AG10803 (cell line): ENCODE measurements around the gene BEX4.

ENCODE experiments used
- DNase-seq: peaks from one replicate; pipeline ENCODE4 v3.0.0; 2010; ENCODE audit warnings: low read depth
- H3K4me3 ChIP-seq: 2 replicates; pipeline ENCODE4 v1.5.1; 2011; ENCODE audit warnings: mild to moderate bottlenecking, low read length, control low read depth
- TF ChIP-seq, protein P1 (sequence below): conservative IDR thresholded peaks from 2 replicates; pipeline ENCODE4 v1.5.1; 2011; ENCODE audit warnings: mild to moderate bottlenecking, low read length, control low read depth, inconsistent platforms

BEX4 gene

DNA sequence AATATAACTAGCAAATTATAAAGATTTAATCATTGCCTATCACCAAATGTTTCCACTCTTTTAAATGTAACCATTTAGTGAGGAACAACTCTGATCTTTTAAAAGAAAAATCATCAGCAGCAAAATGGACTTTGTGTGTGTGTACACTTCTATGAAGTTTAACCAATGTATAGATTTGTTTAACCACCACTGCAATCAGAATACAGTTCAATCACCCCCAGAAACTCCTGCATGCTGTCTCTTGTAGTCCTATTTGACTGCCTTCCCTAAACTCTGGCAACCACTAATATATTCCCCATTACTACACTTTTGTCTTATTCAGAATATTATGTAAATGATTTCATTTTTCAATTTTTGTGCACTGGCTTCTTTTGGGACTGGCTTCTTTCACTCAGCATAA is 41.7 kb downstream of the BEX4 start:
- TF ChIP-seq, protein P1, sequence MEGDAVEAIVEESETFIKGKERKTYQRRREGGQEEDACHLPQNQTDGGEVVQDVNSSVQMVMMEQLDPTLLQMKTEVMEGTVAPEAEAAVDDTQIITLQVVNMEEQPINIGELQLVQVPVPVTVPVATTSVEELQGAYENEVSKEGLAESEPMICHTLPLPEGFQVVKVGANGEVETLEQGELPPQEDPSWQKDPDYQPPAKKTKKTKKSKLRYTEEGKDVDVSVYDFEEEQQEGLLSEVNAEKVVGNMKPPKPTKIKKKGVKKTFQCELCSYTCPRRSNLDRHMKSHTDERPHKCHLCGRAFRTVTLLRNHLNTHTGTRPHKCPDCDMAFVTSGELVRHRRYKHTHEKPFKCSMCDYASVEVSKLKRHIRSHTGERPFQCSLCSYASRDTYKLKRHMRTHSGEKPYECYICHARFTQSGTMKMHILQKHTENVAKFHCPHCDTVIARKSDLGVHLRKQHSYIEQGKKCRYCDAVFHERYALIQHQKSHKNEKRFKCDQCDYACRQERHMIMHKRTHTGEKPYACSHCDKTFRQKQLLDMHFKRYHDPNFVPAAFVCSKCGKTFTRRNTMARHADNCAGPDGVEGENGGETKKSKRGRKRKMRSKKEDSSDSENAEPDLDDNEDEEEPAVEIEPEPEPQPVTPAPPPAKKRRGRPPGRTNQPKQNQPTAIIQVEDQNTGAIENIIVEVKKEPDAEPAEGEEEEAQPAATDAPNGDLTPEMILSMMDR, result no peak
- DNase-seq, result no peak
- no peak overlapping the region for H3K4me3 ChIP-seq

DNA sequence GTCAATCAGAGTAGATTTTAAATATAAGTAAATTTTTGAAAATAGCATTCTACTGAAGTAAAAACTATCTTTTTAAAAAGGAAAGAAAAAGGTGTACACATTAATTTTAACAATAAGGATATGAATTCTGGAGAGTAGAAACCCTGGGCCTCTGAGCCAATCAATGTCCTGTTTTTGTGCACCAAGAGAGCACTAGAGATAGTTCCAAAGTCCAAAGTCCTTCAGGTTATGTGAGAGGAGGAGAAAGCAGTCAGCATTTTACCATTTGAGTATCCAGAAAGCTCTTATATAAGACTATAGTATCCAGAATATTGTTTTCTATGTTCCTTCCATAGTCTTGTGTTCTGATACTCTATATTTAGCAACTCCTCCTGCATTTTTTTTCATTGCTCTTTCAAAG is 43.4 kb downstream of the BEX4 start:
- H3K4me3 ChIP-seq, result no peak overlapping the region
- DNase-seq, result no peak
- TF ChIP-seq, protein P1, result no peak
